Adrenal gland (tissue), 12 donors: ENCODE results near the gene RPS28. TPM values are rescaled to one million over a fixed set of nuclear protein-coding genes. Genes with fewer than 3 reads are reported as not detected.

ENCODE experiments used
- DNase-seq, 7 donors: peaks; one replicate each; pipeline ENCODE4 v3.0.0-alpha.2; 2019 to 2020
- H3K27ac ChIP-seq, 5 donors: fragments of 200-600 bp; sonication (generic) in 4 of 5; 1 replicate in 3 of 5; 2 replicates in 2 of 5; pipeline versions ENCODE4 v1.5.1 to v1.8.0; 2016 to 2020; ENCODE audit warnings: mild to moderate bottlenecking in 1 of 5
- H3K27me3 ChIP-seq: fragments of 200-600 bp; 2 replicates; pipeline ENCODE4 v1.8.0; 2021
- H3K36me3 ChIP-seq, 2 donors: fragments of 200-600 bp; replicated peaks in 1 of 2; 1 replicate in 1 of 2; 2 replicates in 1 of 2; pipeline versions ENCODE4 v1.5.1 to v1.8.0; 2018 to 2022
- H3K4me1 ChIP-seq, 2 donors: fragments of 200-600 bp; replicated peaks in 1 of 2; 1 replicate in 1 of 2; 2 replicates in 1 of 2; pipeline versions ENCODE4 v1.5.1 to v1.8.0; 2018 to 2021
- H3K4me3 ChIP-seq, 4 donors: fragments of 200-600 bp; sonication (generic) in 3 of 4; one replicate each; pipeline ENCODE4 v1.5.1; 2016 to 2018
- H3K9me3 ChIP-seq, 3 donors: fragments of 200-600 bp; sonication (generic) in 1 of 3; replicated peaks in 1 of 3; 1 replicate in 2 of 3; 2 replicates in 1 of 3; pipeline versions ENCODE4 v1.5.1 to v1.8.0; 2016 to 2021
- CTCF ChIP-seq, 6 experiments: fragments of 450-650 bp in 4 of 6; fragments of 200-600 bp in 2 of 6; sonication (generic) in 1 of 6; IDR thresholded peaks; 1 replicate in 5 of 6; 2 replicates in 1 of 6; pipeline versions ENCODE4 v1.5.1 to v1.8.0; 2016 to 2021; ENCODE audit warnings: antibody characterized with exemption in 6 of 6, mild to moderate bottlenecking in 2 of 6, moderate library complexity in 1 of 6
- POLR2A ChIP-seq, 2 donors: fragments of 450-650 bp; IDR thresholded peaks; one replicate each; pipeline ENCODE4 v1.6.1; 2017; ENCODE audit warnings: antibody characterized with exemption in 2 of 2, mild to moderate bottlenecking in 2 of 2, moderate library complexity in 1 of 2
- WGBS, 4 donors: extraction: QIAGEN DNeasy Blood & Tissue Kit in 2 of 4; methylation state at CpG; one replicate each; pipeline versions ENCODE4 v1.1.5 to v1.1.7; 2013 to 2017; 5-methylcytosine and 5-hydroxymethylcytosine counted together
- intact Hi-C, 2 donors: fragments of 100-400 bp; cut with DNase I; formaldehyde crosslinking; loops; one replicate each; pipeline versions ENCODE4 v1.14.1 to v1.15.0; 2022 to 2023
- polyA plus RNA-seq, 3 donors: library from polyadenylated mRNA; stranded (reverse); fragments of 200-250 nt in 2 of 3; fragments of 350-450 nt in 1 of 3; fragmentation: Illumina TruSeq in 1 of 3; extraction: RNeasy Lipid Tissue Mini Kit (QIAGEN cat#74804) in 1 of 3; gene quantifications; one replicate each; pipeline ENCODE4 v1.2.3, GENCODE V29; 2013 to 2014
- total RNA-seq, 9 donors: library from RNA; depleted of rRNA in 4 of 9; stranded (reverse); fragments of >200 nt in 4 of 9; fragments of 120-200 nt in 1 of 9; fragmentation: NEBNext Ultra II Directional in 1 of 9; extraction: Animal tissue kit (Norgen Biotek cat#: 25700) in 1 of 9; gene quantifications; one replicate each; pipeline versions ENCODE4 v1.1.0 to v1.2.4, GENCODE V29; 2013 to 2023
- donor health status: healthy with polysubstance abuse.
- donor health status: Bipolar disorder and iron deficiency.
- donor health status: DM: yes; HTN: yes; CAD: no.
- donor health status: DM: no; HTN: no; CAD: no.
- donor health status: DM: no; HTN: no; CAD: no.
- donor health status: DM: yes; HTN: yes; CAD: no.

Gene RPS28
- total and polyA plus RNA-seq, 12 donors, result 155 to 1,896 (median 614) TPM

GRCh38 chr19:8334458-8335342 is 13.4 kb downstream of the RPS28 start:
- Histone ChIP-seq H3K4me1 (peaks cover 0 to 9% of the 10 kb centered on the region in 2 donors), H3K36me3 (no peaks in the 10 kb centered on the region), H3K27ac (no peak overlapping the region), H3K9me3 (no peaks in the 10 kb centered on the region), H3K27me3 (peaks cover 31% of the 10 kb centered on the region), H3K4me3 (peak overlapping the region in 1 of 4 donors; percentile 46)
- 7 to 12% (median 10%) methylated on average over 20 to 117 of the region's 117 CpGs; no CpG with 5 or more reads in 1 of the 4 donors for WGBS, 4 donors
- intact Hi-C loops, result no loop called here
- peak in 2 of 7 donors; percentile 21 to 55 for DNase-seq
- TF ChIP-seq POLR2A (IDR thresholded peaks at IDR 0.05) (no peak), CTCF (IDR thresholded peaks at IDR 0.05) (no peak)

- Histone ChIP-seq H3K4me1 (peaks cover 0 to 9% of the 10 kb centered on the region in 2 donors), H3K27me3 (peaks cover 31% of the 10 kb centered on the region), H3K9me3 (no peaks in the 10 kb centered on the region), H3K4me3 (peak overlapping the region in 1 of 4 donors; percentile 46), H3K36me3 (no peaks in the 10 kb centered on the region), H3K27ac (peak overlapping the region in 1 of 5 donors; percentile 29)
- DNase-seq, result no peak
- 9 to 46% (median 14%) methylated on average over 4 to 79 of the region's 79 CpGs for WGBS, 4 donors
- intact Hi-C loops, result no loop called here
- TF ChIP-seq CTCF (IDR thresholded peaks at IDR 0.05), result no peak
- no peak for TF ChIP-seq POLR2A (IDR thresholded peaks at IDR 0.05)
Observed at GRCh38 chr19:8335343-8336071, 14.2 kb downstream of the RPS28 start.

GRCh38 chr19:8336072-8336569 is 14.8 kb downstream of the RPS28 start:
- H3K36me3 ChIP-seq, result no peaks in the 10 kb centered on the region
- intact Hi-C loops, result no loop called here
- H3K27ac ChIP-seq, result peak overlapping the region in 1 of 5 donors; percentile 29
- H3K9me3 ChIP-seq, result no peaks in the 10 kb centered on the region
- H3K4me3 ChIP-seq, result no peak overlapping the region
- peaks cover 31% of the 10 kb centered on the region for H3K27me3 ChIP-seq
- TF ChIP-seq POLR2A (IDR thresholded peaks at IDR 0.05) (no peak), CTCF (IDR thresholded peaks at IDR 0.05) (no peak)
- no peak for DNase-seq
- 40 to 57% (median 51%) methylated on average over 17 to 27 of the region's 27 CpGs for WGBS, 4 donors
- peaks cover 0 to 14% of the 10 kb centered on the region in 2 donors for H3K4me1 ChIP-seq

- H3K27me3 ChIP-seq, result peaks cover 31% of the 10 kb centered on the region
- 58 to 70% (median 62%) methylated on average over 8 of the region's 8 CpGs for WGBS, 4 donors
Observed at GRCh38 chr19:8336660-8337059, 15.4 kb downstream of the RPS28 start.

More at GRCh38 chr19:8336660-8337059, 15.4 kb downstream of the RPS28 start:
- Histone ChIP-seq H3K36me3 (no peaks in the 10 kb centered on the region), H3K27ac (no peak overlapping the region), H3K9me3 (no peaks in the 10 kb centered on the region), H3K4me1 (peaks cover 0 to 18% of the 10 kb centered on the region in 2 donors), H3K4me3 (no peak overlapping the region)
- TF ChIP-seq POLR2A (IDR thresholded peaks at IDR 0.05), result no peak
- TF ChIP-seq CTCF (IDR thresholded peaks at IDR 0.05), result no peak
- no peak for DNase-seq
- intact Hi-C loops, result no loop called here
